Measurements from ENCODE around the gene ESRRA. TPM values are rescaled to one million over a fixed set of nuclear protein-coding genes. Genes with fewer than 3 reads are reported as not detected.

ESRRA gene
- total and polyA plus RNA-seq, 10 donors, result 24.0 to 56.5 (median 43.2) TPM

GRCh38 chr11:64338716-64339115 lies 33.4 kb downstream of the ESRRA start:
- 78 to 92% (median 83%) methylated on average over 8 of the region's 8 CpGs for WGBS, 5 donors
- H3K27ac ChIP-seq, result peak overlapping the region in 6 of 8 donors; percentile 71 to 95 (median 92)
- intact Hi-C loops (cut with DNase I; ENCODE audit: low total_unique reads), result no loop called here

DNA sequence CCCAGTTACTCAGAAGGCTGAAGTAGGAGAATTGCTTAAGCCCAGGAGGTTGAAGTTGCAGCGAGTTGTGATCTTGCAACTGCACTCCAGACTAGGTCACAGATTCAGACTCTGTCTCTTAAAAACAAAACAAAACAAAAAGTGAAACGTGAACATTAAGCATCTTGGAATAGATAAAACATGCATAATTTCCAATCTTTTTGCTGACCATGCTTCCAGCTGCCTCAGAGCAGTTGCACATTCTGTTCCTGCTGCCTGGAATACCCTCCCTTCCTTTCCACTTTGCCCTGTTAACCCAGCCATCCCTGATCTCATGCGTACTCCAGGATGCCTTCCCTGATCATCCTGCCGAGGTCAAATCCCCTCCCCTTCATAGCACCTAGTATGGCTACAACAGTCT lies 34.0 kb downstream of the ESRRA start:
- Histone ChIP-seq H3K27ac (peak overlapping the region; percentile 63 to 95 (median 88)), H3K4me1 (peaks cover 22 to 93% (median 54%) of the 10 kb centered on the region in 6 donors), H3K9me3 (no peaks in the 10 kb centered on the region), H3K4me3 (peak overlapping the region in 7 of 8 donors; percentile 36 to 82 (median 53)), H3K27me3 (replicated peaks in 1 of 7) (peaks cover 0 to 5% (median 0%) of the 10 kb centered on the region in 7 donors), H3K36me3 (peaks cover 0 to 27% (median 10%) of the 10 kb centered on the region in 6 donors)
- 54 to 61% (median 56%) methylated on average over 4 of the region's 4 CpGs for WGBS, 5 donors
- DNase-seq, result no peak
- intact Hi-C loops (cut with DNase I; ENCODE audit: low total_unique reads), result no loop called here
- TF ChIP-seq CTCF (IDR thresholded peaks at IDR 0.05 in 8 of 11, conservative IDR thresholded peaks at IDR 0.05 in 3 of 11), result no peak
- TF ChIP-seq POLR2A (IDR thresholded peaks at IDR 0.05), result no peak
- no peak for TF ChIP-seq POLR2AphosphoS5 (IDR thresholded peaks at IDR 0.05)

More at GRCh38 chr11:64338716-64339115, 33.4 kb downstream of the ESRRA start:
- Histone ChIP-seq H3K4me1 (peaks cover 22 to 91% (median 54%) of the 10 kb centered on the region in 6 donors), H3K9me3 (no peaks in the 10 kb centered on the region), H3K4me3 (peak overlapping the region in 1 of 8 donors; percentile 82), H3K36me3 (peaks cover 0 to 21% (median 4%) of the 10 kb centered on the region in 6 donors), H3K27me3 (replicated peaks in 1 of 7) (peaks cover 0 to 5% (median 0%) of the 10 kb centered on the region in 7 donors)
- no peak for DNase-seq
- TF ChIP-seq POLR2AphosphoS5 (IDR thresholded peaks at IDR 0.05), result no peak
- TF ChIP-seq CTCF (IDR thresholded peaks at IDR 0.05 in 8 of 11, conservative IDR thresholded peaks at IDR 0.05 in 3 of 11), result no peak
- TF ChIP-seq POLR2A (IDR thresholded peaks at IDR 0.05), result no peak

GRCh38 chr11:64339754-64340408 lies 34.6 kb downstream of the ESRRA start, which contains the start of gene CCDC88B:
Gene CCDC88B (plus strand): TSS chr11:64340204. CDS start chr11:64340267, 63 bp downstream.
- peaks cover 22 to 93% (median 52%) of the 10 kb centered on the region in 6 donors for H3K4me1 ChIP-seq
- H3K36me3 ChIP-seq, result peaks cover 0 to 33% (median 16%) of the 10 kb centered on the region in 6 donors
- peaks cover 0 to 5% (median 0%) of the 10 kb centered on the region in 7 donors for H3K27me3 ChIP-seq (replicated peaks in 1 of 7)
- H3K27ac ChIP-seq, result peak within 1 kb of the TSS; percentile 63 to 95 (median 88)
- 14 to 36% (median 21%) methylated on average over 10 to 16 of the region's 16 CpGs for WGBS, 5 donors
- no peaks in the 10 kb centered on the region for H3K9me3 ChIP-seq
- H3K4me3 ChIP-seq, result peak within 1 kb of the TSS; percentile 34 to 82 (median 50)
- TF ChIP-seq POLR2A (IDR thresholded peaks at IDR 0.05), result peak in 1 of 3 donors; percentile 4
- peak; percentile 84 to 90 (median 84) for TF ChIP-seq POLR2AphosphoS5 (IDR thresholded peaks at IDR 0.05)
- TF ChIP-seq CTCF (IDR thresholded peaks at IDR 0.05 in 8 of 11, conservative IDR thresholded peaks at IDR 0.05 in 3 of 11), result no peak
- DNase-seq, result peak; percentile 99
- intact Hi-C loops (cut with DNase I; ENCODE audit: low total_unique reads), result no loop called here
